DMS114 treated with DMSO at 0.1 percent for 48 hours (cell line): ENCODE results near the gene CDS2.
A peak's percentile ranks its signal among the peaks of the same experiment; 100 is the strongest.
"Not testable (repeated sequence)": the region's sequence is repeated elsewhere in the genome, so short reads cannot be mapped to it uniquely, and the experiment has no call there.

Experiments used
- DNase-seq: peaks from one replicate; lab custom pipeline; 2025; ENCODE audit not compliant: unreplicated experiment; lab: John Stamatoyannopoulos, UW

CDS2 gene

DNA sequence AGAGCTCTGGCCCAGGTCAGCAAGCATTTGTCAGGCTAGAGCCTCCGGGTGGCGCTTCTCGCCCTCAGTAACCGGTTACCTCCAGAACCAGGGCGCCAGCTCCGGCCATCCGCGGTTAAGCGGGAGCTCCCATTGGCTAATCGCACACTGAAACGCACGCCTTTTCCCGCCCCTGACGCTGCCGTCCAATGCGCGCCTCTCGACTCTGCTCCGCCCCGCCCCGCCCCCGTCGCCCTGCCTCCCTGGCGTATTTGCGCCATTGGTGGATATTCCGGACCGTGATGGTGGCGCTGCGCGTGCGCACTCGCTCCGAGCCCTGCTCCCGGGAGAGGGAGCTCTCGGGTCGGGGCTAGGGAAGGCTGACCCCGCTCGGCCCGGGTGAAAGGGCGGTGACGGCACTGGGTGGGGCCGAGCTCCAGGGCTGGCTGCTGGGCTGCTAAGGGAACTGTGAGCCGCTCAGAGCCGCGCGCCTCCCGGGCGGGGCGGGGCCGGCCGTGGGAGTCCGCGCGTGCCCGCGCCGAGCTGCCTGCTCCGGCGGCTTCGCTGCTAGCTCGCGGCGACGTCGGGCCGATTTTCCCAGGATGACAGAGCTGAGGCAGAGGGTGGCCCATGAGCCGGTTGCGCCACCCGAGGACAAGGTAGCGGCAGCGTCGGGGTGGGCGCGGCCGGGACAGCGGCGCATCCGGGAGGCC is at the start of gene CDS2:
TSS of gene CDS2 (plus strand) at position 497 of the 692 bp plus-strand sequence. CDS start at position 582, 85 bp downstream.
- peak; percentile 98 for DNase-seq

DNA sequence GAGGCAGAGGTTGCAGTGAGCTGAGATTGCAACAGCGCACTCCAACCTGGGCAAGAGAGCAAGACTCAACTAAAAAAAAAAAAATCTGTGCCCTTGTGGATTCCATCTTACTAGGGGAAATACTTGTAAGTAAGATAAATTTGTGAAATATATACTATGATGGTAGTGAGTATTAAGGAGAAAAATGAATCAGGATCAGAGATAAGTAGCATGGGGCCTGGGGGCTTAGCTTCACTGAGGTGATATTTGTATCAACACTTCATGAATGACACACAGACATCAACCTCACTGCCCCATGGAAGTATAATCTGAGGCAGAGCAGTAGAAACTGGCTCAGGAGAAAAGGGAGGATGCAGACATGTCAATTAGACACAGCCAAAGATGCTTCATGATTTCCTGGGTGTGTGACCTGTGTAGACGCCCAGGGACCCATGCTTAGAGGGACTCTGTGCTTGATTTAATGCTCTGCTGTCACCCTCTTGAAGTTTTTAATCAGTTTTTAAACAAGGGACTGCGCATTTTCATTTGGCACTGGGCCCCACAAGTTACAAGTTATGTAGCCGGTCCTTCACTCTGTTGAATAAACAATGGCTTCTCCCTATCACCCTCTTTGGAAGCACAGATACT is 48.9 kb upstream of the CDS2 start:
- DNase-seq, result no peak

DNA sequence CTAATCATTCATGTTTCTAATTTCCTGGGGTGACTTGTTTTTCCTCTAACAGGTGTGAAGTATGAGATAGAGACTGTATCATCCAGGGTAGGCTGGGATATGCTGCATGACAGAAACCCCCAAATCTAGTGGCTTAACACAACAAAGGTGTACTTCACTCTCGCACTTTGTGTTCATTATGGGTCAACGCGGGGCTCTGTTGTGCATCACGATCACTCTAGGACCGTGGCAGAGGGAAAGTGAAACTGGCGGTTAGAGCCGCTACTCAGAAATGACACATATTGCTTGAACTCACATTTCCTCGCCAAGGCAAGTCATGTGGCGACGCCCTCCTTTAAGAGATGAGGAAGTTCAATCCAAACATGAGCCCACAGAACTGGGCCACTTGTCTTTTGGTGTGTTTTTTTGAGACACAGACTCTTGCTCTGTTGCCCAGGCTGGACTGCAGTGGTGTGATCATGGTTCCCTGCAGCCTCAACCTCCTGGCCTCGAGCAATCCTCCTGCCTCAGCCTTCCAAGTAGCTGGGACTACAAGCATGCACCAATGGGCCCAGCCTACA is 48.3 kb upstream of the CDS2 start:
- DNase-seq, result no peak

DNA sequence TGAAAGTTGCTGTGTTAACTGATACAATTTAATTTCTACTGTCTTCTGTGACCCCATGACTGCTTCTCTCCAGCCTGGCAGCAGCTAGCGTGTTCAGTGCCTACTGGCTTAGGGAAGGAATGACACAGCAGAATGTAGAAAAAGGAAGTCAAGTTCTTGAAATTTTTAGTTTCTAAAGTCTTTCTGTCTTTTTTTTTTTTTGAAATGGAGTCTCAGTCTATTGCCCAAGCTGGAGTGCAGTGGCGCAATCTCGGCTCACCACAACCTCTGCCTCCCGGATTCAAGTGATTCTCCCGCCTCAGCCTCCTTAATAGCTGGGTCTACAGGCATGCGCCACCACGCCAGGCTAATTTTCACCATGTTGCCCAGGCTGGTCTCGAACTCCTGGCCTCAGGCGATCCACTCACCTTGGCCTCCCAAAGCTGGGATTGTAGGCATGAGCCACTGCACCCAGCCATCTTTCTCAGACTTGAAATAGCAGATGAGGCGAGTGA is 46.4 kb upstream of the CDS2 start:
- no peak for DNase-seq

DNA sequence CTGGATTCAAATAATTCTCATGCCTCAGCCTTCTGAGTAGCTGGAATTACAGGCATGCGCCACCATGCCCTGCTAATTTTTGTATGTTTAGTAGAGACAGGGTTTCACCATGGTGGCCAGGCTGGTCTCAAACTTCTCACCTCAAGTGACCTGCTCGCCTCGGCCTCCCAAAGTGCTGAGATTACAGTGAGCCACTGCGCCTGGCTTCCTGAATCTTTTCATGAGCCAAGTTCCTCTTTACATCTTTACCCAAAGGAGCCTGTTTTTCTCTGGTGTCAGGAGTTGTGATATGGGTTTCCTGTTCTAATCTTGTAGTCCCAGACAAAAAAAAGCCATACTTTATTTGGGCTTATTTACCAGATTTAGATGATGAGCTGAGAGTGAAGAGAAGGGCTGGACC is 41.4 kb upstream of the CDS2 start:
- no peak for DNase-seq

DNA sequence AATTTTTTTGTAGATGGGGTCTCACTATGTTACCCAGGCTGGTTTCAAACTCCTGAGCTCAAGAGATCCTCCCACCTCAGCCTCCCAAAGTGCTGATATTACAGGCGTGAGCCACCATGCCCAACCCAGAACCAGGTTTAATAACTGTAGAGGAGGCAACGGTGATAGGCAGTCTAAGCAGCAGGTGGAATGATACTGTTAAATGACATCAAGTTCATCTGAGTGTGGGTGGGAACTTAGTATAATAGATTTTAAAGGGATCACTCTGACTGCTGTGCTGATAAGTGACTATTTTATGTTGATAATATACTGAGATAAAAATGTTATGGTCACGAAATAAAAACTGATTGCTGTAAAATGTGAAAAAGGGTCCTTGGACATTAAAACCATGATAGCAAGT is 38.1 kb upstream of the CDS2 start:
- DNase-seq, result no peak

DNA sequence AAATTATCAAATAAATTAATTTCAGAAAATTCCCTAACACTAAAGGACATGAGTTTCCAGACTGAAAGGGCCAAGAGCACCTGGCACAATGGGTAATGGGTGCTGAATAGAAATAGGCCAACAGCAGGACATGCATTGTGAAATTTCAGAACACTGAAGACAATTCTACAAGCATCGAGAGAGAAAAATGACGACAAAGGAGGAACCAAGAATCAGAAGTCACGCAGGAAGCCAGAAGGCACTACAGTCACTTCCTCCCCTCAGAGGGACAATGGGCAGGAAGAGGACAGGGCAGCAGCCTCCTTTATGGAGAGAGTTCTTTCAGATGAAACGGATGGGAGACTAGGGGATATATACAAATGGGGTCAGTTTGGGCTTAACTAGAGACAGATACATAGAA is 36.6 kb upstream of the CDS2 start:
- DNase-seq, result no peak

DNA sequence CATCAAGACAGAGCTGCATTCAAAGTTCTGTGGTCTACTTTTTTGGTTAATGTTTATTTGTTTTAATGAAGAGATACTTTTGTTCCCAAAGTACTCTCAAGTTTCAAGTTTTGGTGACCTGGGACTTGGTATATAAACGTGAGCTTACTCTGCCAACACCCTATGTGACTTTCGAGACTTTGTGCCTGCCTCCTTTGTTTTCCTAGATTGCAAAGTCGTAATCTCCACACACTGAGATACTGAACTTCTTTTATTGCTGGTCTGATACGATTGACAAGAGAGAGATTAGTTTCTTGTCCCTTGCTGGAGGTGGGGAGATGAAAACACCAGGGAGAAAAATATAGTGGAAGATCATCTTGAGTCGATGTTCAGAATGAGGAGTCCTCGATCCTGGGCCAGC is 34.9 kb upstream of the CDS2 start:
- DNase-seq, result no peak

DNA sequence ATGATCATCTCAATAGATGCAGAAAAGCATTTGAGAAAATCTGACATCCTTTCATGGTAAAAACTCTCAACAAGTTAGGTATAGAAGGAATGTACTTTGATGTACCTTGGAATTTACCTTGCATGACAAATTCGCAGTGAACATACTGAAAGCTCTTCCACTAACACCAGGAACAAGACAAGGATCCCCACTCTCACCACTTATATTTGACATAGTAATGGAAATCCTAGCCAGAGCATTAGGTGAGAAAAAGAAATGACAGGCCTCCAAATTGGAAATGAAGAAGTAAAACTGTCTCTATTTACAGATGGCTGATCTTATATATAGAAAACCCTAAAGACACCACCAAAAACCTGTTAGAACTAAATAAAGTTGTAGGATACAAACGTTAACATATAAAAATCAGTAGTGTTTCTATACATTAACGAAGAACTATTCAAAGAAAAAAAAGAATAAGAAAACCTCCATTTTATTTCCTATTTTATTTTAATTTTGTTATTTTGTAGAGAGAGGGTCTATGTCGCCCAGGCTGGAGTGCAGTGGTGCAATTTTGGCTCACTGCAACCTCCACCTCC is 34.0 kb upstream of the CDS2 start:
- no peak for DNase-seq

DNA sequence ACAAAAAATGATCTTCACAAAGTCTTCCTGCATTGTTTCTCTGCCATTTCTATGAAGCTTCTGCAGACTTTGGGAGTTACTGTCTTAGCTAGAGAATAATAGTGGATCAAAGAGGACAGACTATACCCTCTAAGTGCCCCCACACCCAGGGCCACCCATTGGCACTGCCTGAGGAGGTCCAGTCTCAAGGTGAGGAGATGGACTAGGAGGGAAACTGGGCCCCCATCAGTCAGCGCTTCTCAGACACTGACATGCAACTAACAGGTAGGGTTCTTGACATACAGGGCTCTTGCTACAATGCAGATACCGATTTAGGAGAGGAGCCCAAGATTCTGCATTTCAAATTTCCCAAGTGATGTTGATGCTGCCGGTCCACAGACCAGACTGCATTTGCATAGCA is 31.4 kb upstream of the CDS2 start:
- DNase-seq, result no peak

DNA sequence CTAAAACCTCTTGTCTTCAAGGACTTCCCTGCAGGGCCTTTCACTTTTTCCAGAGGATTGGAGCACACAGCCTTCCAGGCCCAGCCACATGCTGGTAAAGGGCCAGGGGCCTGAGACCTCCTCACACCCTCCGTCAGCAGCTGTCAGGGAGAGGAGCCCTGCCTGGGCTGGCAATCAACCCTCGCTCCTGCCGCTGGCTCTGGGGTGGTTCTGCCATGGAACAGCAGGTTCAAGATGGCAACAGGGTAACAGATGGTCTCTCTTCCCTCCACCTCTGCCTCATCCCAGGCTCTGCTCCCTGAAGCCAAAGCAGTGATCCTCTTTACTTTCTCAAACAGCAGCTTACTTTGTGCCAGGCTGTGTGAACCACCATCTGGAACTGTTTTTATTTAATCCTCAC is 30.9 kb upstream of the CDS2 start:
- no peak for DNase-seq

DNA sequence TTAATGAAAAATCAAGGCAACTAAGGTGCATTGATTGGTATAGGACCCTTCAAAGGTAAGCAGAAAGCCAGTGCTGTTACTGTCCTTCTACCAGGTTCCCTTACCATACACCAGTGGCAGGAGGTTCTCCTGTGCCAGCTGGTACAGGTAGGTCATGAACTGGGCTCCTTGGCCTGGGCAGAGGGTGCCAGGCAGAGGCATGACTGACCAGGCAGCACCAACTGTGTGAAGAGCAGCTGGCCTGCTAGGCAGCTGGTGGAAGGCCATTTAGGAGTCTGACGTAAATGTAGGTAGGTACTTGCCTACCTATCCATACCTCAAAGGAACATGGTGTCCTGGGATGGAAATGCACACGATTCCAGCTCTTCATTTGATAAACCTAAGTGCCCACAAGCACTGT is 30.3 kb upstream of the CDS2 start:
- DNase-seq, result no peak

DNA sequence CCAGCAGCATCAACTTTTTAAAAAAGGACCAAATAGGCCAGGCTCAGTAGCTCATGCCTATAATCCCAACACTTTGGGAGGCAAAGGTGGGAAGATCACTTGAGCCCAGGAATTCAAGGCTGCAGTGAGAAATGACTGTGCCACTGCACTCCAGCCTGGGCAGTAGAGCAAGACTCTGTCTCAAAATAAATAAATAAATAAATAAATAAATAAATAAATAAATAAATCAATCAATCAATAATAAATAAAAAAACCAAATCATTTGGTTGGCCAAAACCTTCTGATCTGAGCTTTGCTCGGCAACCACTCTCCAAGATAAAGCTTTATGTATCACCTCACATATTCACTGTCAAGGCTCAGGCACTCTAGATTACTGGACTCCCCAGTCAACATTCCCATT is 27.8 kb upstream of the CDS2 start:
- DNase-seq, result not testable (repeated sequence)

DNA sequence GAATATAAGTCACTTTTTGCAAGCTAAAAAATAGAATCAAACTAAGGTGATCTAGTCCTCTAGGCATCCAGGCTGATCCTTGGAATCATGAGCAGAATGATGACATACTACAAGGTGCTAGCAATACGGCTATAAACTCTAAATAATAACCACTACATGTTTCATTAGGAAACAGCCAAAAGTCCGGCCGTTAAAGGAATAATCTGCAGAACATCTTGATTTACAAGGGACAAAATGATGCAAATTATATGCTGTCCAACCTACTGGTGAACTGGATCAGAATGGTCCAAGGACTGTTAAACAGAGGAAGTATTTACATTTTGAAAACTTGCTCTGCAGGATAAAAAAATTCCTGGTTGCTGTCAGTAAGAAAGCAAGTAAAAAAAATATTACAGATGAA is 26.9 kb upstream of the CDS2 start:
- not testable (repeated sequence) for DNase-seq

DNA sequence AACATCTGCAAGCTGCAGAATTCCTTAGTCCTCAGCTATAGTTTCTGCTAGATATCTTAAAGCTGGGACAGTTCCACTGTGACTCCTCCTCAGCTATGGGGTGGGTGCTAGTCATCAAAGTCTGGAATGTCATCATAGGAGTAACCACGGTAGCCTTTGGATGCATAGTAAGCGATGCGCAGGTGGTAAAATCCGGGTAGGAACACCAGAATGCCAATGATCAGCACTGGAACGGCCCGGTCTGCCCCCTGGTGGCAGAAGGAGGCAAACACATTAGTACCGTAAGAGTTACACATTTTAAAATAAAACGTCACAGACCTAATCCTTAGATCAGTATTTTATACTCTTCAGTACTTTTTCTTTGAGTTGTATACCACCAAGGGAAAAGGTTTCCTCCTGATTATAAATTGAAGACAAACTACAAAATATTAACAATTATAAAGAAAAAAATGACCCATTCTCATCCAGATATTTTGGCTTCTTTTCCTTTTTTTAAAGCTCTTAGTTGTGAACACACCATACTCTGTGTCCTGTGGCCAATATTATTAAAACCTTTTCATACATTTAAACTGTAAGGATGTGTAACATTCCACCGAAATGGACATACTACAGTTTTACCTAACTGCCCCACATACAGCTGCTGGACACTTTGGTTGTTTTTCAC is 26.0 kb upstream of the CDS2 start:
- peak; percentile 52 for DNase-seq

DNA sequence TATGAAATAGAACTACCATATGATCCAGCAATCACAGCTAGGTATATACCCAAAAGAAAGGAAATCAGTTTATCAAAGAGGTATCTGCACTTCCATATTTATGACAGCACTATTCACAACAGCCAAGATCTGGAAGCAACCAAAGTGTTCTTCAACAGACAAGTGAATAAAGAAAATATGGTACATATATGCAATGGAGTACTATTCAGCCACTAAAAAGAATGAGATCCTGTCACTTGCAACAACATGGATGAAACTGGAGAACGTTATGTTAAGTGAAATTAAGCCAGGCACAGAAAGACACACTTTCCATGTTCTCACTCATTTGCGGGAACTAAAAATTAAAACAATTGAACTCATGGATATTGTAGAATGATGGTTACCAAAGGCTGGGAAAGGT is 22.3 kb upstream of the CDS2 start:
- DNase-seq, result no peak

DNA sequence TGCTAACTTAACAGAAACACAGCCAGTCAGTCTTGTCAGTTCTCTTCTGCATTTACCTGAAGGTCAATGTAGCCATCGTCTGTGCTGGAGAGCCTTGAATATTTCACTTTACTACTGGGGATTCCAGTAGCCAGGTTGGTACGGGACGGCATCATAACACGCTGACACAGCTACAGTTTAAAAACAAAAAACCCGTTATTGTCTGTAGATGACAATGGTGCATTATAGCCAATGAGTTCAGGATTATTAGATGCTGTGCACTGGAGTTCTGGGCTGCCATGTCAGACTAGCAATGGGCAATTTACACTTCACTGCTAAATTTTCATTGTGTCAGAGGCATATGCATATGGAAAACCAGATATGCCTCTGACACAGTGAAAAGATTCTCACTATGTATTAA is 17.5 kb upstream of the CDS2 start:
- DNase-seq, result no peak

DNA sequence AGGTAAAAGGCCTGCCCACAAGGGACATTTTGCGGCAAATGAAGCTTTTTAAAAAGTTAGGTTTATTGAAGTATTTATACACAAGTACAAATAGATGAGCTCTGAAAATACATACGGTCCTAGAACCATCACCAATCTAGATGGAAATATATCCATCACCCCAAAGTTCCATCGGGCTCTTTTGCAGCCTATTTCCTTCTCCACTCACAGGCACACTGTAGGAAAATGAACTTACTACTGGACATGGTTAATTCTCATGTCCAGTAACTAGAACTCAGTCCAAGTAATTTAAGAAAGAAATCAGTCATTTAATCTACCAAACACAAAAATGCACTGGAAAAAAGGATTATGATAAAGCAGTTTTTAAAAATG is 13.2 kb upstream of the CDS2 start:
- no peak for DNase-seq

DNA sequence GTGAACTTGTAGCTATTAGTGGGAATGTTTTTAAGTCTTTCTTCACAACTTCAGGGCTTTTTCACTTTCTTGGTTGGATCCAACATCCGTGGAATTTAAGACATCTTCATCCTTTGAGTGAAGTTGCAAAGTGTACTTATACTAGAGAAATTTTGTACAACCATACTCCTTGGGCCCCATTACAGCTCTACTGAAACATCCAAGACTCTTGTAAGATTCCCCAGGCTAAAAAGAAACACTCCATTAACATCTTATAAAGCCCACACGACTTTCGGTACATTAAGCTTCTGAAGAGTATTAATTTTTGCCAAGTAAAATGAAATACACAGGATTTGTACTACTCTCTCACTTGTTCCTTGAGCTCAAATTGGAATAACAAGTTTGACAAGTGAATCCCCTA is 12.4 kb upstream of the CDS2 start:
- DNase-seq, result no peak

DNA sequence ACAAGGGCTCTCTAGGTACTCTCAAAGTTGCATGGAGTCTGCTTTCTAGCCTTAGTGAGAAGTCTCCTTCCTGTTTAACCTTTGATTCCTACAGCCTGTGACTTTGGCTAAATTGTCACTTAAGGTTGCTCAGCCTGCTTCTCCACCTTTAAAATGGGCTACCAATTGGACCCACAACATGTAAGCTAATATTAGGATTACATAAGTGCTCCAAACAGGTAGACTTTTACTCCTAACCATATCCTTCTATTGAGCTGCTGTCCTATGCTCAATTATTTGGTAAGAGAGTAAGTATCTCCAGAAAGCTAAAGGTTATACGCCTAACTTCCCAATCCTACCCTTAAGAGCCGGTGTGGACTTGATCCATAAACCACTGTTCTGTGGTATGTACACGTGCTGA is 9.9 kb upstream of the CDS2 start:
- no peak for DNase-seq

DNA sequence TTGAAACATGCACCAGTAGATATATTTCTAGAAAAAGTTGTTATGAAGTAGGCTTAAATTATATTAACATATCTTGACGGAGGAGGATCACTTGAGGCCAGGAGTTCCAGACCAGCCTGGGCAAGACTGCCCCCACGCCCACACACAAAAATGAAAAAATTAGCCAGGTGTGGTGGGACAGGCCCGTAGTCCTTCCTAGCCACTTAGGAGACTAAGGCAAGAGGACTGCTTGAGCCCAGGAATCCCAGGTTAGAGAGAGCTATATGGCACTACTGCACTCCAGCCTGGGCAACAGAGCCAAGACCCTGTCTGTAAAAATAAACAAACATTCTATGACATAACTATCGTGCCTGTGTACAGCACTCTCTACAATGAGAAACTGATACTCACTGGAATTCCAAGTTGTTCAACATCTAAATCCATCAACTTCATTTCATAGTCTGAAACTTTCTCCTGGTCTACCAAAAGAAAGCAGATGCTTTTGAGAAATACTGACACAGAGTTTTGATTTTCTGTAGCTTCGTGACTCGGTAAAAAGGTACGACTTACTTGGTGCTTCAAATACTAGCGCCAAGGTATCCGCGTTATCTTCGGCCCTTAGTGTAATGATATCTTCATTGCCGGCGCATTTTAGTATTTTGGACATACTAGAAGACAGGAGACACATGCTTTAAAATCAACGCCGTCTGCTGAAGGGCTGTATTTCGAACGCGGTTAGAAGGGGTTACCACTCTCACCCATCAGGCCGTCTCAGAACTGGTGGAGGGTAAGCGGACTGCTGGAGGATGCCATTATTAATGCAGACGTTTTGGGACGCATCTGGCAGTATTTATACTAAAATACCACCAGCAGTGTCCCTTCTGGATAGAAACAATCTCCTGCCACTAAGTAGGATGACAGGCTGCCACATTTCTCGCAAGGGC is 8.3 kb upstream of the CDS2 start:
- no peak for DNase-seq
